Natural killer cell (primary cell): ENCODE results near the gene CAMK4. TPM values are rescaled to one million over a fixed set of nuclear protein-coding genes. Genes with fewer than 3 reads are reported as not detected.

Experiments used
- ATAC-seq, 3 donors: fragments of 150-1000 bp in 2 of 3; fragments of 200-7000 bp in 1 of 3; cut with Tn5 transposase; 1 replicate in 1 of 3; 2 replicates in 2 of 3; pipeline ENCODE4 v1.10.0; 2021; ENCODE audit warnings: mild to moderate bottlenecking in 2 of 3, moderate library complexity in 2 of 3
- DNase-seq, 2 donors: peaks; one replicate each; pipeline versions ENCODE4 v3.0.0 to v3.0.0-alpha.2; 2013 to 2021; ENCODE audit warnings: mixed read lengths in 1 of 2
- H3K27ac ChIP-seq: one replicate; pipeline ENCODE4 v1.5.1; 2013; ENCODE audit warnings: mild to moderate bottlenecking, low read length
- H3K27me3 ChIP-seq: one replicate; pipeline ENCODE4 v1.6.1; 2013; ENCODE audit warnings: low read length; ENCODE audit not compliant: control insufficient read depth, insufficient read depth
- H3K36me3 ChIP-seq: one replicate; pipeline ENCODE4 v1.6.1; 2013; ENCODE audit warnings: low read length; ENCODE audit not compliant: control insufficient read depth, insufficient read depth
- H3K4me1 ChIP-seq: one replicate; pipeline ENCODE4 v1.6.1; 2013; ENCODE audit warnings: low read length; ENCODE audit not compliant: control insufficient read depth, insufficient read depth
- H3K4me3 ChIP-seq: one replicate; pipeline ENCODE4 v1.5.1; 2013; ENCODE audit warnings: low read length
- H3K9me3 ChIP-seq: one replicate; pipeline ENCODE4 v1.6.1; 2013; ENCODE audit warnings: low read length; ENCODE audit not compliant: control insufficient read depth, insufficient read depth
- H3K27ac Mint-ChIP-seq, 2 donors: one replicate each; pipeline ENCODE4 v1.8.0; 2022; ENCODE audit warnings: mild to moderate bottlenecking in 2 of 2, mixed read lengths in 2 of 2, moderate library complexity in 1 of 2
- H3K27me3 Mint-ChIP-seq, 2 donors: one replicate each; pipeline ENCODE4 v1.8.0; 2022; ENCODE audit warnings: low read depth in 2 of 2, mixed read lengths in 2 of 2
- H3K36me3 Mint-ChIP-seq: one replicate; pipeline ENCODE4 v1.8.0; 2022; ENCODE audit warnings: mixed read lengths
- H3K4me1 Mint-ChIP-seq, 2 donors: one replicate each; pipeline ENCODE4 v1.8.0; 2022; ENCODE audit warnings: mixed read lengths in 2 of 2
- H3K4me3 Mint-ChIP-seq: one replicate; pipeline ENCODE4 v1.8.0; 2022; ENCODE audit warnings: mild to moderate bottlenecking, moderate library complexity, mixed read lengths
- H3K9me3 Mint-ChIP-seq, 2 donors: one replicate each; pipeline ENCODE4 v1.8.0; 2022; ENCODE audit warnings: mixed read lengths in 2 of 2
- WGBS: methylation state at CpG from one replicate; pipeline ENCODE4 v1.1.7; 2013; ENCODE audit warnings: missing lambda C conversion rate; ENCODE audit not compliant: insufficient coverage; 5-methylcytosine and 5-hydroxymethylcytosine counted together
- intact Hi-C: fragments of 100-400 bp; cut with micrococcal nuclease; formaldehyde crosslinking; loops from one replicate; pipeline ENCODE4 v1.14.2; 2022
- total RNA-seq, 4 donors: library from RNA; stranded (reverse); fragments of 120-200 nt in 1 of 4; gene quantifications; one replicate each; pipeline versions ENCODE4 v1.2.3 to v1.2.4, GENCODE V29; 2013 to 2022
- TF ChIP-seq, protein P1 (sequence below): fragments of 200-600 bp; IDR thresholded peaks from one replicate; pipeline ENCODE4 v1.8.0; 2022; ENCODE audit warnings: antibody characterized with exemption

Gene CAMK4
- total RNA-seq, 3 donors from 2014 or later (not counting 1 experiment from before 2014, with no cell fraction given) = 0.80 to 7.9 (median 7.2) TPM

DNA sequence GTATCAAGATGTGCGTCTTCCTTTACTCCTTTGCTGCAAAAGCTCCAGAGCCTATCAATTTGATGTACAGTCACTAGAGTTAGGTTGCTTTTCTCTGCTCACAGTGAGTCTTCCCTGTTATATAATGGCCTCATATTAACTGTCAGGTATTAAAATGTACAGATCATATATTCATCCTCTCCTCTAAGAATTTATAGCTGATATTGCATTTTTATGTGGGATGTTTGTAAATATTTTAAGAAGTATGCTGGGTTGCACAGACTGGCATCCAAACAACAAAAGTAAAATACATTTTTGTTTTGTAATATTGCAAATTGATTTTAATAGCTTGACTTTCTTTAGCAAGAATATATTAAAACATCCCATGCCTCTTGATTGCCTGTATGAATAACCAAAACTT, 148.6 kb downstream of the CAMK4 start:
- TF ChIP-seq, protein P1, sequence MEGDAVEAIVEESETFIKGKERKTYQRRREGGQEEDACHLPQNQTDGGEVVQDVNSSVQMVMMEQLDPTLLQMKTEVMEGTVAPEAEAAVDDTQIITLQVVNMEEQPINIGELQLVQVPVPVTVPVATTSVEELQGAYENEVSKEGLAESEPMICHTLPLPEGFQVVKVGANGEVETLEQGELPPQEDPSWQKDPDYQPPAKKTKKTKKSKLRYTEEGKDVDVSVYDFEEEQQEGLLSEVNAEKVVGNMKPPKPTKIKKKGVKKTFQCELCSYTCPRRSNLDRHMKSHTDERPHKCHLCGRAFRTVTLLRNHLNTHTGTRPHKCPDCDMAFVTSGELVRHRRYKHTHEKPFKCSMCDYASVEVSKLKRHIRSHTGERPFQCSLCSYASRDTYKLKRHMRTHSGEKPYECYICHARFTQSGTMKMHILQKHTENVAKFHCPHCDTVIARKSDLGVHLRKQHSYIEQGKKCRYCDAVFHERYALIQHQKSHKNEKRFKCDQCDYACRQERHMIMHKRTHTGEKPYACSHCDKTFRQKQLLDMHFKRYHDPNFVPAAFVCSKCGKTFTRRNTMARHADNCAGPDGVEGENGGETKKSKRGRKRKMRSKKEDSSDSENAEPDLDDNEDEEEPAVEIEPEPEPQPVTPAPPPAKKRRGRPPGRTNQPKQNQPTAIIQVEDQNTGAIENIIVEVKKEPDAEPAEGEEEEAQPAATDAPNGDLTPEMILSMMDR = no peak
- Histone ChIP-seq H3K27me3 (no peaks in the 10 kb centered on the region), H3K4me1 (no peaks in the 10 kb centered on the region), H3K4me3 (no peak overlapping the region), H3K27ac (no peak overlapping the region), H3K36me3 (no peaks in the 10 kb centered on the region), H3K9me3 (no peaks in the 10 kb centered on the region)
- WGBS = 92% methylated on average over 1 of the region's 1 CpG
- DNase-seq (no peak), ATAC-seq (no peak)
- Mint-ChIP-seq H3K4me1 (no peaks in the 10 kb centered on the region), H3K4me3 (no peak overlapping the region), H3K27ac (no peak overlapping the region), H3K36me3 (no peaks in the 10 kb centered on the region), H3K27me3 (no peaks in the 10 kb centered on the region), H3K9me3 (peaks cover 4 to 5% of the 10 kb centered on the region in 2 donors)
- intact Hi-C loops = no loop called here

DNA sequence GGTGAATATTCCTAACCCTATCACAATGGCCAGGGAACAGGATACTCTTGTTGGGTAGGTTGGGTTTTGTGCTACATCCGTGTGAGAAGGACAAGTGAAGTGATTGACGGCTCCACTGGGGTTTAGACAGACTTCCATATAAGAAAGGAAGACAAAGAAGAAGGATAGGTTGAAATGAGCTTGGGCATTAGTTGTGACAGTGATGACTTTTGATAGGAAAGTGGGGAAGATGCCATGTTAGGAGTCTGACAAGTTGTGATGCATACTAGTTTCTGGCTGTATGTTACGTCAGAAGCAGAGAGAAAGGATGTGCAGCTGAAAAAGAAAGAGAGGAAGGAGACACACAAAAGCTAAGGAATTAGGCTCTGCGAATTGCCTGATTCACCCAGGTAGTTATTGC, 150.2 kb downstream of the CAMK4 start:
- peaks cover 3 to 4% of the 10 kb centered on the region in 2 donors for H3K9me3 Mint-ChIP-seq
- H3K36me3 Mint-ChIP-seq = no peaks in the 10 kb centered on the region
- Histone ChIP-seq H3K4me3 (no peak overlapping the region), H3K36me3 (no peaks in the 10 kb centered on the region), H3K27ac (no peak overlapping the region), H3K27me3 (no peaks in the 10 kb centered on the region), H3K4me1 (no peaks in the 10 kb centered on the region), H3K9me3 (no peaks in the 10 kb centered on the region)
- H3K4me3 Mint-ChIP-seq = no peak overlapping the region
- TF ChIP-seq, protein P1 = no peak
- no peak for DNase-seq
- no peaks in the 10 kb centered on the region for H3K4me1 Mint-ChIP-seq
- H3K27ac Mint-ChIP-seq = no peak overlapping the region
- intact Hi-C loops = no loop called here
- no peak for ATAC-seq
- H3K27me3 Mint-ChIP-seq = no peaks in the 10 kb centered on the region
- WGBS = 79% methylated on average over 4 of the region's 4 CpGs

DNA sequence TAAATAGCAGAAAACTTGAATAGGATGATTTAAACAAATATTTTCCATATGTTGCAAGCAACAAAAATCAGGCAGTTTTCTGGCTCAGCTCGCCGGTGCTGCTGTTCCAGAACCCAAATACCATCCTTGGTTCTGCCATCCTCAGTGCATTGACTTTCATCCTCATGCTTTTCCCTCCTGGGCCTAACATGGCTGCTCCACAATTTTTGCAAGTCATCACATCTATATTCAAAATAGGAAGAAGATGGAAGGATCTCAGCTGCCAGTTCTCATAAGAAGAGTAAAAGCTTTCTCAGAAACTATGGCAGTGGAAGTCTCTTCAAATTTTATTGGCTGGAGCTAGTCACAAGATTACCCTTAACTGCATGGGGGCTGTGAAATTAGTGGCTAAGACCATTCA, 151.5 kb downstream of the CAMK4 start:
- DNase-seq (no peak), ATAC-seq (no peak)
- Mint-ChIP-seq H3K4me1 (no peaks in the 10 kb centered on the region), H3K4me3 (no peak overlapping the region), H3K27ac (no peak overlapping the region), H3K27me3 (no peaks in the 10 kb centered on the region), H3K36me3 (no peaks in the 10 kb centered on the region), H3K9me3 (peaks cover 3 to 4% of the 10 kb centered on the region in 2 donors)
- intact Hi-C loops = no loop called here
- Histone ChIP-seq H3K9me3 (no peaks in the 10 kb centered on the region), H3K36me3 (no peaks in the 10 kb centered on the region), H3K4me1 (no peaks in the 10 kb centered on the region), H3K4me3 (no peak overlapping the region), H3K27ac (no peak overlapping the region), H3K27me3 (no peaks in the 10 kb centered on the region)
- TF ChIP-seq, protein P1 = no peak
- 94% methylated on average over 2 of the region's 2 CpGs for WGBS

DNA sequence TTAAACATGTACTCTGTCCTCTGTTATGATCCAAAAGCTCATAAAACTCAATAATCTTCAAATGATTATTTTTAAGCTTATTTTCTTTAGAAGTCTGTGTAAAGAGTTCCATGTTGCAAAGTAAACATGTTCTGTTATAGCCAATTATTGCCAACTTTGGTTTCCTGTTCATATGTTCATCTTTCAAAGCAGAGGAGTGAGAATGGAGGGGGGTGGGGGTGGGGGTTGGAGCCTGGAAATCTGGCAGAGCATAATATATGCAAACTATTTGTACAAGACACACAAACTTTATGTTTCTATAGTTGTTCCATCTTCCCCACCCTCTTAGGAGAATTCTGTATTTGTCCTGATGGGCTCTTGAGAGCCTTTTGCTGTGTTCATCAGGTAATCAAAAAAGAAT, 153.1 kb downstream of the CAMK4 start:
- intact Hi-C loops = no loop called here
- Histone ChIP-seq H3K27ac (no peak overlapping the region), H3K9me3 (no peaks in the 10 kb centered on the region), H3K36me3 (no peaks in the 10 kb centered on the region), H3K27me3 (no peaks in the 10 kb centered on the region), H3K4me1 (no peaks in the 10 kb centered on the region), H3K4me3 (no peak overlapping the region)
- no peak for ATAC-seq
- TF ChIP-seq, protein P1 = no peak
- Mint-ChIP-seq H3K27ac (no peak overlapping the region), H3K4me3 (no peak overlapping the region), H3K4me1 (no peaks in the 10 kb centered on the region), H3K36me3 (no peaks in the 10 kb centered on the region), H3K9me3 (peaks cover 4 to 5% of the 10 kb centered on the region in 2 donors), H3K27me3 (no peaks in the 10 kb centered on the region)
- no peak for DNase-seq
